ENCODE data around the gene PDP2. TPM values are rescaled to one million over a fixed set of nuclear protein-coding genes. Genes with fewer than 3 reads are reported as not detected.
A peak's percentile ranks its signal among the peaks of the same experiment; 100 is the strongest.

PDP2 gene
- total RNA-seq, 1 experiment from 2014 or later: 28.4 TPM

DNA sequence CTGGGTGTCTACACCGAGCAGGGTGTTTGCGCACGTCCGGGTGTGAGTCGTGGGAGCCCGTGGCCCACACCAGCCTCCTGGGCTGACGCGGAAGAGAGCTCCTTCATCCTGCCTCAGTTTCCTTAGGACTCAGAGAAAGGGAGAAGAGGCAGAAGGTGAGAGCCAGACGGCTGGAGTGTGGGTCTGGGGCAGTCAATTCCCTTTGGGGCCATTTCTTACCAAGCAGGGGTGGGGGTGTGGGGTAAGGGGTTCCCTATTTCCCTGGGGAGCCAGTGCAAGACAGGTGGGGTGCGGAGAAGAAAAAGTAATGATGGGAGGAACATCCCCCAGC lies 35.3 kb upstream of the PDP2 start (continued):
- TF ChIP-seq, protein P1, sequence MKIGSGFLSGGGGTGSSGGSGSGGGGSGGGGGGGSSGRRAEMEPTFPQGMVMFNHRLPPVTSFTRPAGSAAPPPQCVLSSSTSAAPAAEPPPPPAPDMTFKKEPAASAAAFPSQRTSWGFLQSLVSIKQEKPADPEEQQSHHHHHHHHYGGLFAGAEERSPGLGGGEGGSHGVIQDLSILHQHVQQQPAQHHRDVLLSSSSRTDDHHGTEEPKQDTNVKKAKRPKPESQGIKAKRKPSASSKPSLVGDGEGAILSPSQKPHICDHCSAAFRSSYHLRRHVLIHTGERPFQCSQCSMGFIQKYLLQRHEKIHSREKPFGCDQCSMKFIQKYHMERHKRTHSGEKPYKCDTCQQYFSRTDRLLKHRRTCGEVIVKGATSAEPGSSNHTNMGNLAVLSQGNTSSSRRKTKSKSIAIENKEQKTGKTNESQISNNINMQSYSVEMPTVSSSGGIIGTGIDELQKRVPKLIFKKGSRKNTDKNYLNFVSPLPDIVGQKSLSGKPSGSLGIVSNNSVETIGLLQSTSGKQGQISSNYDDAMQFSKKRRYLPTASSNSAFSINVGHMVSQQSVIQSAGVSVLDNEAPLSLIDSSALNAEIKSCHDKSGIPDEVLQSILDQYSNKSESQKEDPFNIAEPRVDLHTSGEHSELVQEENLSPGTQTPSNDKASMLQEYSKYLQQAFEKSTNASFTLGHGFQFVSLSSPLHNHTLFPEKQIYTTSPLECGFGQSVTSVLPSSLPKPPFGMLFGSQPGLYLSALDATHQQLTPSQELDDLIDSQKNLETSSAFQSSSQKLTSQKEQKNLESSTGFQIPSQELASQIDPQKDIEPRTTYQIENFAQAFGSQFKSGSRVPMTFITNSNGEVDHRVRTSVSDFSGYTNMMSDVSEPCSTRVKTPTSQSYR (CRISPR knock-in tag; IDR thresholded peaks at IDR 0.05): no peak

DNA sequence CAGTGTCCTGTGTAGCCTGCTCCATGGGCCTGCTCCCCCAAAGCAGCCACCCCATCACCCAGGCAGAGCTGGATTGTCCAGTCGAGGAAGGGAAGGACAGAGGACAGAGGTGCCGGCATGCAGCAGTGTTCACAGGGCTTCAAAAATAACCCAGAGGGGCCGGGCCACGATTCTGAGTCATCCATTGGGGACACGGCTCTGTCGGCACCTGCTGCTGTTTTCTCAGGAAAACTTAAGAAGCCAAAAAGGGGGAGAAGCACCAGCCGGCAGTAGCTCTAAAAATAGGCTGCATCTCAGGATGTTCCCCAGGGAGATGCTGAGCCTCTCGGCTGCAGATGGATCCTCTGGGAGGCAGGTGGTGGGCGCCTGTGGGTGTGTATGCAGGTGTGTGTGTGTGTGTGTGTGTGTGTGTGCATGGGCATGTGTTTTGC lies 34.5 kb upstream of the PDP2 start:
- Mint-ChIP-seq H3K4me3 (peak overlapping the region; percentile 81), H3K36me3 (no peaks in the 10 kb centered on the region), H3K9me3 (no peaks in the 10 kb centered on the region), H3K4me1 (peaks cover 13% of the 10 kb centered on the region), H3K27me3 (ENCODE audit: low read depth) (peaks cover 73% of the 10 kb centered on the region), H3K27ac (no peak overlapping the region)
- no peak for DNase-seq (ENCODE audit: low spot score)
- ATAC-seq: no peak
- ChIA-PET CTCF (interaction anchor here (0.8 to 6.5 kb wide), 5 partner anchors 11 to 27 kb away, joined by 3 to 76 read pairs (median 4); partner anchors contain the start of gene NAE1), POLR2A (no interaction called here)
- TF ChIP-seq CREM (CRISPR knock-in tag; IDR thresholded peaks at IDR 0.05) (no peak), EMX1 (CRISPR knock-in tag; IDR thresholded peaks at IDR 0.05) (no peak), SMAD3 (CRISPR knock-in tag; IDR thresholded peaks at IDR 0.05; ENCODE audit: borderline replicate concordance) (no peak), NFE2L1 (CRISPR knock-in tag; IDR thresholded peaks at IDR 0.05) (no peak), JAZF1 (CRISPR knock-in tag; IDR thresholded peaks at IDR 0.05) (no peak), ZNF317 (CRISPR knock-in tag; IDR thresholded peaks at IDR 0.05; ENCODE audit: borderline replicate concordance, low read depth) (no peak), CREB1 (CRISPR knock-in tag; IDR thresholded peaks at IDR 0.05) (no peak), RORB (CRISPR knock-in tag; IDR thresholded peaks at IDR 0.05) (no peak), NFYB (CRISPR knock-in tag; conservative IDR thresholded peaks at IDR 0.05; ENCODE audit: low read depth) (no peak), NFATC4 (CRISPR knock-in tag; IDR thresholded peaks at IDR 0.05) (no peak)
- TF ChIP-seq, protein P2, sequence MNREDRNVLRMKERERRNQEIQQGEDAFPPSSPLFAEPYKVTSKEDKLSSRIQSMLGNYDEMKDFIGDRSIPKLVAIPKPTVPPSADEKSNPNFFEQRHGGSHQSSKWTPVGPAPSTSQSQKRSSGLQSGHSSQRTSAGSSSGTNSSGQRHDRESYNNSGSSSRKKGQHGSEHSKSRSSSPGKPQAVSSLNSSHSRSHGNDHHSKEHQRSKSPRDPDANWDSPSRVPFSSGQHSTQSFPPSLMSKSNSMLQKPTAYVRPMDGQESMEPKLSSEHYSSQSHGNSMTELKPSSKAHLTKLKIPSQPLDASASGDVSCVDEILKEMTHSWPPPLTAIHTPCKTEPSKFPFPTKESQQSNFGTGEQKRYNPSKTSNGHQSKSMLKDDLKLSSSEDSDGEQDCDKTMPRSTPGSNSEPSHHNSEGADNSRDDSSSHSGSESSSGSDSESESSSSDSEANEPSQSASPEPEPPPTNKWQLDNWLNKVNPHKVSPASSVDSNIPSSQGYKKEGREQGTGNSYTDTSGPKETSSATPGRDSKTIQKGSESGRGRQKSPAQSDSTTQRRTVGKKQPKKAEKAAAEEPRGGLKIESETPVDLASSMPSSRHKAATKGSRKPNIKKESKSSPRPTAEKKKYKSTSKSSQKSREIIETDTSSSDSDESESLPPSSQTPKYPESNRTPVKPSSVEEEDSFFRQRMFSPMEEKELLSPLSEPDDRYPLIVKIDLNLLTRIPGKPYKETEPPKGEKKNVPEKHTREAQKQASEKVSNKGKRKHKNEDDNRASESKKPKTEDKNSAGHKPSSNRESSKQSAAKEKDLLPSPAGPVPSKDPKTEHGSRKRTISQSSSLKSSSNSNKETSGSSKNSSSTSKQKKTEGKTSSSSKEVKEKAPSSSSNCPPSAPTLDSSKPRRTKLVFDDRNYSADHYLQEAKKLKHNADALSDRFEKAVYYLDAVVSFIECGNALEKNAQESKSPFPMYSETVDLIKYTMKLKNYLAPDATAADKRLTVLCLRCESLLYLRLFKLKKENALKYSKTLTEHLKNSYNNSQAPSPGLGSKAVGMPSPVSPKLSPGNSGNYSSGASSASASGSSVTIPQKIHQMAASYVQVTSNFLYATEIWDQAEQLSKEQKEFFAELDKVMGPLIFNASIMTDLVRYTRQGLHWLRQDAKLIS (CRISPR knock-in tag; IDR thresholded peaks at IDR 0.05; ENCODE audit: borderline replicate concordance): no peak
- TF ChIP-seq, protein P3, sequence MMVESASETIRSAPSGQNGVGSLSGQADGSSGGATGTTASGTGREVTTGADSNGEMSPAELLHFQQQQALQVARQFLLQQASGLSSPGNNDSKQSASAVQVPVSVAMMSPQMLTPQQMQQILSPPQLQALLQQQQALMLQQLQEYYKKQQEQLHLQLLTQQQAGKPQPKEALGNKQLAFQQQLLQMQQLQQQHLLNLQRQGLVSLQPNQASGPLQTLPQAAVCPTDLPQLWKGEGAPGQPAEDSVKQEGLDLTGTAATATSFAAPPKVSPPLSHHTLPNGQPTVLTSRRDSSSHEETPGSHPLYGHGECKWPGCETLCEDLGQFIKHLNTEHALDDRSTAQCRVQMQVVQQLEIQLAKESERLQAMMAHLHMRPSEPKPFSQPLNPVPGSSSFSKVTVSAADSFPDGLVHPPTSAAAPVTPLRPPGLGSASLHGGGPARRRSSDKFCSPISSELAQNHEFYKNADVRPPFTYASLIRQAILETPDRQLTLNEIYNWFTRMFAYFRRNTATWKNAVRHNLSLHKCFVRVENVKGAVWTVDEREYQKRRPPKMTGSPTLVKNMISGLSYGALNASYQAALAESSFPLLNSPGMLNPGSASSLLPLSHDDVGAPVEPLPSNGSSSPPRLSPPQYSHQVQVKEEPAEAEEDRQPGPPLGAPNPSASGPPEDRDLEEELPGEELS (CRISPR knock-in tag; IDR thresholded peaks at IDR 0.05): no peak
- TF ChIP-seq, protein P4, sequence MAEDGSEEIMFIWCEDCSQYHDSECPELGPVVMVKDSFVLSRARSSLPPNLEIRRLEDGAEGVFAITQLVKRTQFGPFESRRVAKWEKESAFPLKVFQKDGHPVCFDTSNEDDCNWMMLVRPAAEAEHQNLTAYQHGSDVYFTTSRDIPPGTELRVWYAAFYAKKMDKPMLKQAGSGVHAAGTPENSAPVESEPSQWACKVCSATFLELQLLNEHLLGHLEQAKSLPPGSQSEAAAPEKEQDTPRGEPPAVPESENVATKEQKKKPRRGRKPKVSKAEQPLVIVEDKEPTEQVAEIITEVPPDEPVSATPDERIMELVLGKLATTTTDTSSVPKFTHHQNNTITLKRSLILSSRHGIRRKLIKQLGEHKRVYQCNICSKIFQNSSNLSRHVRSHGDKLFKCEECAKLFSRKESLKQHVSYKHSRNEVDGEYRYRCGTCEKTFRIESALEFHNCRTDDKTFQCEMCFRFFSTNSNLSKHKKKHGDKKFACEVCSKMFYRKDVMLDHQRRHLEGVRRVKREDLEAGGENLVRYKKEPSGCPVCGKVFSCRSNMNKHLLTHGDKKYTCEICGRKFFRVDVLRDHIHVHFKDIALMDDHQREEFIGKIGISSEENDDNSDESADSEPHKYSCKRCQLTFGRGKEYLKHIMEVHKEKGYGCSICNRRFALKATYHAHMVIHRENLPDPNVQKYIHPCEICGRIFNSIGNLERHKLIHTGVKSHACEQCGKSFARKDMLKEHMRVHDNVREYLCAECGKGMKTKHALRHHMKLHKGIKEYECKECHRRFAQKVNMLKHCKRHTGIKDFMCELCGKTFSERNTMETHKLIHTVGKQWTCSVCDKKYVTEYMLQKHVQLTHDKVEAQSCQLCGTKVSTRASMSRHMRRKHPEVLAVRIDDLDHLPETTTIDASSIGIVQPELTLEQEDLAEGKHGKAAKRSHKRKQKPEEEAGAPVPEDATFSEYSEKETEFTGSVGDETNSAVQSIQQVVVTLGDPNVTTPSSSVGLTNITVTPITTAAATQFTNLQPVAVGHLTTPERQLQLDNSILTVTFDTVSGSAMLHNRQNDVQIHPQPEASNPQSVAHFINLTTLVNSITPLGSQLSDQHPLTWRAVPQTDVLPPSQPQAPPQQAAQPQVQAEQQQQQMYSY (CRISPR knock-in tag; IDR thresholded peaks at IDR 0.05): no peak
- TF ChIP-seq, protein P5, sequence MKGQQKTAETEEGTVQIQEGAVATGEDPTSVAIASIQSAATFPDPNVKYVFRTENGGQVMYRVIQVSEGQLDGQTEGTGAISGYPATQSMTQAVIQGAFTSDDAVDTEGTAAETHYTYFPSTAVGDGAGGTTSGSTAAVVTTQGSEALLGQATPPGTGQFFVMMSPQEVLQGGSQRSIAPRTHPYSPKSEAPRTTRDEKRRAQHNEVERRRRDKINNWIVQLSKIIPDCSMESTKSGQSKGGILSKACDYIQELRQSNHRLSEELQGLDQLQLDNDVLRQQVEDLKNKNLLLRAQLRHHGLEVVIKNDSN (CRISPR knock-in tag; IDR thresholded peaks at IDR 0.05): no peak
- TF ChIP-seq, protein P6, sequence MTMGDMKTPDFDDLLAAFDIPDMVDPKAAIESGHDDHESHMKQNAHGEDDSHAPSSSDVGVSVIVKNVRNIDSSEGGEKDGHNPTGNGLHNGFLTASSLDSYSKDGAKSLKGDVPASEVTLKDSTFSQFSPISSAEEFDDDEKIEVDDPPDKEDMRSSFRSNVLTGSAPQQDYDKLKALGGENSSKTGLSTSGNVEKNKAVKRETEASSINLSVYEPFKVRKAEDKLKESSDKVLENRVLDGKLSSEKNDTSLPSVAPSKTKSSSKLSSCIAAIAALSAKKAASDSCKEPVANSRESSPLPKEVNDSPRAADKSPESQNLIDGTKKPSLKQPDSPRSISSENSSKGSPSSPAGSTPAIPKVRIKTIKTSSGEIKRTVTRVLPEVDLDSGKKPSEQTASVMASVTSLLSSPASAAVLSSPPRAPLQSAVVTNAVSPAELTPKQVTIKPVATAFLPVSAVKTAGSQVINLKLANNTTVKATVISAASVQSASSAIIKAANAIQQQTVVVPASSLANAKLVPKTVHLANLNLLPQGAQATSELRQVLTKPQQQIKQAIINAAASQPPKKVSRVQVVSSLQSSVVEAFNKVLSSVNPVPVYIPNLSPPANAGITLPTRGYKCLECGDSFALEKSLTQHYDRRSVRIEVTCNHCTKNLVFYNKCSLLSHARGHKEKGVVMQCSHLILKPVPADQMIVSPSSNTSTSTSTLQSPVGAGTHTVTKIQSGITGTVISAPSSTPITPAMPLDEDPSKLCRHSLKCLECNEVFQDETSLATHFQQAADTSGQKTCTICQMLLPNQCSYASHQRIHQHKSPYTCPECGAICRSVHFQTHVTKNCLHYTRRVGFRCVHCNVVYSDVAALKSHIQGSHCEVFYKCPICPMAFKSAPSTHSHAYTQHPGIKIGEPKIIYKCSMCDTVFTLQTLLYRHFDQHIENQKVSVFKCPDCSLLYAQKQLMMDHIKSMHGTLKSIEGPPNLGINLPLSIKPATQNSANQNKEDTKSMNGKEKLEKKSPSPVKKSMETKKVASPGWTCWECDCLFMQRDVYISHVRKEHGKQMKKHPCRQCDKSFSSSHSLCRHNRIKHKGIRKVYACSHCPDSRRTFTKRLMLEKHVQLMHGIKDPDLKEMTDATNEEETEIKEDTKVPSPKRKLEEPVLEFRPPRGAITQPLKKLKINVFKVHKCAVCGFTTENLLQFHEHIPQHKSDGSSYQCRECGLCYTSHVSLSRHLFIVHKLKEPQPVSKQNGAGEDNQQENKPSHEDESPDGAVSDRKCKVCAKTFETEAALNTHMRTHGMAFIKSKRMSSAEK (CRISPR knock-in tag; IDR thresholded peaks at IDR 0.05; ENCODE audit: borderline replicate concordance): no peak
- TF ChIP-seq, protein P7, sequence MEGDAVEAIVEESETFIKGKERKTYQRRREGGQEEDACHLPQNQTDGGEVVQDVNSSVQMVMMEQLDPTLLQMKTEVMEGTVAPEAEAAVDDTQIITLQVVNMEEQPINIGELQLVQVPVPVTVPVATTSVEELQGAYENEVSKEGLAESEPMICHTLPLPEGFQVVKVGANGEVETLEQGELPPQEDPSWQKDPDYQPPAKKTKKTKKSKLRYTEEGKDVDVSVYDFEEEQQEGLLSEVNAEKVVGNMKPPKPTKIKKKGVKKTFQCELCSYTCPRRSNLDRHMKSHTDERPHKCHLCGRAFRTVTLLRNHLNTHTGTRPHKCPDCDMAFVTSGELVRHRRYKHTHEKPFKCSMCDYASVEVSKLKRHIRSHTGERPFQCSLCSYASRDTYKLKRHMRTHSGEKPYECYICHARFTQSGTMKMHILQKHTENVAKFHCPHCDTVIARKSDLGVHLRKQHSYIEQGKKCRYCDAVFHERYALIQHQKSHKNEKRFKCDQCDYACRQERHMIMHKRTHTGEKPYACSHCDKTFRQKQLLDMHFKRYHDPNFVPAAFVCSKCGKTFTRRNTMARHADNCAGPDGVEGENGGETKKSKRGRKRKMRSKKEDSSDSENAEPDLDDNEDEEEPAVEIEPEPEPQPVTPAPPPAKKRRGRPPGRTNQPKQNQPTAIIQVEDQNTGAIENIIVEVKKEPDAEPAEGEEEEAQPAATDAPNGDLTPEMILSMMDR (IDR thresholded peaks at IDR 0.05): no peak

Measured in WTC11 (cell line).